Hematopoietic multipotent progenitor cell treated with erythropoietin and hydrocortisone succinate and interleukin-3 and kit ligand, for 4 days (in vitro differentiated cells): Measurements from ENCODE around the gene UTP4.

Source experiments
- DNase-seq: peaks from one replicate; pipeline ENCODE4 v3.0.0-alpha.2; 2015

UTP4 gene

GRCh38 chr16:69132424-69133252, at the start of gene UTP4, which contains the start of gene CHTF8:
UTP4 (plus strand) TSS chr16:69132649; CDS start chr16:69133460, 811 bp downstream.
CHTF8 (minus strand) TSS chr16:69132588; CDS start chr16:69121458, 11,130 bp downstream.
- peak; percentile 95 for DNase-seq

GRCh38 chr16:69083306-69083941, 49.0 kb upstream of the UTP4 start:
- DNase-seq = no peak

- DNase-seq = no peak
Observed at GRCh38 chr16:69084289-69084688, 48.2 kb upstream of the UTP4 start.

- no peak for DNase-seq
Observed at GRCh38 chr16:69085032-69085695, 47.3 kb upstream of the UTP4 start.

- peak; percentile 36 for DNase-seq
Observed at GRCh38 chr16:69087161-69087581, 45.3 kb upstream of the UTP4 start.

GRCh38 chr16:69088684-69089083, 43.8 kb upstream of the UTP4 start:
- DNase-seq = no peak

GRCh38 chr16:69089091-69089910, 43.1 kb upstream of the UTP4 start:
- DNase-seq = peak; percentile 84

GRCh38 chr16:69093974-69094373, 38.5 kb upstream of the UTP4 start:
- DNase-seq = no peak

GRCh38 chr16:69094501-69094900, 37.9 kb upstream of the UTP4 start:
- DNase-seq = no peak

- DNase-seq = no peak
Observed at GRCh38 chr16:69095193-69095592, 37.3 kb upstream of the UTP4 start.

- DNase-seq = no peak
Observed at GRCh38 chr16:69100071-69100691, 32.3 kb upstream of the UTP4 start.

GRCh38 chr16:69105501-69106361, 26.7 kb upstream of the UTP4 start, which contains the start of gene HAS3:
HAS3 (plus strand) TSS chr16:69105653; CDS start chr16:69109396, 3,743 bp downstream.
- peak; percentile 82 for DNase-seq

GRCh38 chr16:69106491-69107315, 25.7 kb upstream of the UTP4 start:
- peak; percentile 35 for DNase-seq

GRCh38 chr16:69107316-69107962, 25.0 kb upstream of the UTP4 start:
- no peak for DNase-seq

- no peak for DNase-seq
Observed at GRCh38 chr16:69108064-69108904, 24.2 kb upstream of the UTP4 start.

- DNase-seq = no peak
Observed at GRCh38 chr16:69108905-69109252, 23.6 kb upstream of the UTP4 start.

GRCh38 chr16:69109486-69110270, 22.8 kb upstream of the UTP4 start:
- no peak for DNase-seq

GRCh38 chr16:69110406-69110805, 22.0 kb upstream of the UTP4 start:
- no peak for DNase-seq
